Esophagus muscularis mucosa (tissue), 4 donors: ENCODE data around the gene CAPG. TPM values are rescaled to one million over a fixed set of nuclear protein-coding genes. Genes with fewer than 3 reads are reported as not detected.
"Not testable (repeated sequence)": the region's sequence is repeated elsewhere in the genome, so short reads cannot be mapped to it uniquely, and the experiment has no call there.

Source experiments
- DNase-seq: peaks from one replicate; pipeline ENCODE4 v3.0.0-alpha.2; 2017; ENCODE audit errors: extremely low spot score
- H3K27ac ChIP-seq, 4 donors: fragments of 200-600 bp; sonication (generic); replicated peaks in 1 of 4; 1 replicate in 3 of 4; 2 replicates in 1 of 4; pipeline ENCODE4 v1.5.1; 2016 to 2019; ENCODE audit warnings: mild to moderate bottlenecking in 1 of 4
- H3K27me3 ChIP-seq, 4 donors: fragments of 200-600 bp; sonication (generic); one replicate each; pipeline versions ENCODE4 v1.5.1 to v1.6.0; 2016 to 2019
- H3K36me3 ChIP-seq, 4 donors: fragments of 200-600 bp; sonication (generic); one replicate each; pipeline ENCODE4 v1.5.1; 2016 to 2019
- H3K4me1 ChIP-seq, 4 donors: fragments of 200-600 bp; sonication (generic); one replicate each; pipeline ENCODE4 v1.5.1; 2016 to 2019
- H3K4me3 ChIP-seq, 4 donors: fragments of 200-600 bp; sonication (generic); 1 replicate in 2 of 4; 2 replicates in 2 of 4; pipeline ENCODE4 v1.5.1; 2016 to 2019; ENCODE audit warnings: mild to moderate bottlenecking in 4 of 4, moderate library complexity in 1 of 4
- H3K9me3 ChIP-seq, 4 donors: fragments of 200-600 bp; sonication (generic); 1 replicate in 3 of 4; 2 replicates in 1 of 4; pipeline ENCODE4 v1.5.1; 2016 to 2019
- EP300 ChIP-seq: sonication (generic); formaldehyde crosslinking; IDR thresholded peaks from one replicate; pipeline ENCODE4 v1.6.1; 2017; ENCODE audit warnings: antibody characterized with exemption
- POLR2A ChIP-seq: fragments of 450-650 bp; IDR thresholded peaks from one replicate; pipeline ENCODE4 v1.6.1; 2017; ENCODE audit warnings: antibody characterized with exemption, moderate library complexity, mild to moderate bottlenecking, low read depth
- POLR2AphosphoS5 ChIP-seq, 2 donors: sonication (generic); formaldehyde crosslinking; IDR thresholded peaks; one replicate each; pipeline ENCODE4 v1.6.1; 2017; ENCODE audit warnings: antibody characterized with exemption in 2 of 2
- WGBS: methylation state at CpG from one replicate; pipeline ENCODE4 v1.1.5; 2018; 5-methylcytosine and 5-hydroxymethylcytosine counted together
- intact Hi-C: fragments of 100-400 bp; cut with DNase I; formaldehyde crosslinking; loops from one replicate; pipeline ENCODE4 v1.15.1; 2023
- total RNA-seq, 4 donors: library from RNA; depleted of rRNA; stranded (reverse); fragments of >200 nt; gene quantifications; one replicate each; pipeline versions ENCODE4 v1.1.0 to v1.2.1, GENCODE V29; 2016
- TF ChIP-seq, protein P1 (sequence below), 3 experiments: fragments of 200-600 bp in 2 of 3; fragments of 450-650 bp in 1 of 3; sonication (generic) in 2 of 3; IDR thresholded peaks; one replicate each; pipeline ENCODE4 v1.5.1; 2017 to 2019; ENCODE audit warnings: antibody characterized with exemption in 3 of 3, mild to moderate bottlenecking in 2 of 3, moderate library complexity in 1 of 3

Gene CAPG
- total RNA-seq, 4 donors from 2014 or later: 22.8 to 73.6 (median 30.8) TPM

DNA sequence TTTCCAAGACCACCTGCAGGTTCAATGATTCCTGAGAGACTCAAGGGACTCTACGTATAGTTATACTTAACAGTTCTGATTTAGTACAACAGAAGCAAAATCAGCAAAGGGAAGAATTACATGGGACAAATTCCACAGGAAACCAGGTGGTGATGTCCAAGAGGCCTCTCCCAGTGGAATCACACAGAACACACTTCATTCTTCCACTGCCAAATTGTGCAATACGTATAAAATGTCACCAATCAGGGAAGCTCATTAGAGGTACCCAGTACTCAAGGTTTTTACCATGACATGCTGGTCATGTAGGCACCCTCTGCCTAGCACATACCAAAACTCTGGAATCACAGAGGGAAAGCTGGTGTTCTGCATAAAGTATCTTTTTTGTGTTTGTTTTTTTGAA, 22.4 kb downstream of the CAPG start:
- 80% methylated on average over 2 of the region's 2 CpGs for WGBS
- Histone ChIP-seq H3K27me3 (no peaks in the 10 kb centered on the region), H3K4me1 (no peaks in the 10 kb centered on the region), H3K9me3 (no peaks in the 10 kb centered on the region), H3K27ac (no peak overlapping the region), H3K36me3 (peaks cover 21 to 88% (median 84%) of the 10 kb centered on the region in 4 donors), H3K4me3 (no peak overlapping the region)
- intact Hi-C loops: no loop called here
- TF ChIP-seq, protein P1, sequence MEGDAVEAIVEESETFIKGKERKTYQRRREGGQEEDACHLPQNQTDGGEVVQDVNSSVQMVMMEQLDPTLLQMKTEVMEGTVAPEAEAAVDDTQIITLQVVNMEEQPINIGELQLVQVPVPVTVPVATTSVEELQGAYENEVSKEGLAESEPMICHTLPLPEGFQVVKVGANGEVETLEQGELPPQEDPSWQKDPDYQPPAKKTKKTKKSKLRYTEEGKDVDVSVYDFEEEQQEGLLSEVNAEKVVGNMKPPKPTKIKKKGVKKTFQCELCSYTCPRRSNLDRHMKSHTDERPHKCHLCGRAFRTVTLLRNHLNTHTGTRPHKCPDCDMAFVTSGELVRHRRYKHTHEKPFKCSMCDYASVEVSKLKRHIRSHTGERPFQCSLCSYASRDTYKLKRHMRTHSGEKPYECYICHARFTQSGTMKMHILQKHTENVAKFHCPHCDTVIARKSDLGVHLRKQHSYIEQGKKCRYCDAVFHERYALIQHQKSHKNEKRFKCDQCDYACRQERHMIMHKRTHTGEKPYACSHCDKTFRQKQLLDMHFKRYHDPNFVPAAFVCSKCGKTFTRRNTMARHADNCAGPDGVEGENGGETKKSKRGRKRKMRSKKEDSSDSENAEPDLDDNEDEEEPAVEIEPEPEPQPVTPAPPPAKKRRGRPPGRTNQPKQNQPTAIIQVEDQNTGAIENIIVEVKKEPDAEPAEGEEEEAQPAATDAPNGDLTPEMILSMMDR (IDR thresholded peaks at IDR 0.05): no peak
- TF ChIP-seq EP300 (no peak), POLR2A (no peak), POLR2AphosphoS5 (IDR thresholded peaks at IDR 0.05) (no peak)
- DNase-seq: no peak

DNA sequence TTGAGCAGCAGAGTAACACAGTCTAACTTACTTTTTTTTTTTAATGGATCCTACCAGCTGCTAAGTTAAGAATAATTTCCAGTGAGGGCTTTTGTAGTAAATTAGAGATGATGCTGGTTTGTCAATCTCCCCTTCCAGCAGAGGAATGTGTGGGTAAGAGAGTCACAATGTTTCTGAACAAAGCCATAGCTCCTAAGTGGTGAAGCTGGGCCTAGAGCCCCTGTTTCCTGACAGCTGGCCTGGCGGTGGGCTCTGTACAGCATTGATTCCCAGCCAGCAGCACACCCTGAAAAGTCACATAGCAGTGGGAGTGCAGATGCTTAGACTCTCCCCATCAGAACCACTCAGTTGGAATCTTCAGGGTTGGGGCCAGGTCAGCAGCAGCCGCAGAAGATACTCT, 24.4 kb downstream of the CAPG start:
- intact Hi-C loops: no loop called here
- Histone ChIP-seq H3K27me3 (no peaks in the 10 kb centered on the region), H3K9me3 (no peaks in the 10 kb centered on the region), H3K36me3 (peaks cover 21 to 96% (median 71%) of the 10 kb centered on the region in 4 donors), H3K4me1 (no peaks in the 10 kb centered on the region), H3K27ac (no peak overlapping the region), H3K4me3 (no peak overlapping the region)
- TF ChIP-seq POLR2AphosphoS5 (IDR thresholded peaks at IDR 0.05): no peak
- TF ChIP-seq EP300: no peak
- TF ChIP-seq, protein P1 (IDR thresholded peaks at IDR 0.05): no peak
- TF ChIP-seq POLR2A: no peak
- WGBS: 88% methylated on average over 2 of the region's 2 CpGs
- no peak for DNase-seq

- DNase-seq: no peak
- Histone ChIP-seq H3K4me1 (no peaks in the 10 kb centered on the region), H3K9me3 (no peaks in the 10 kb centered on the region), H3K4me3 (no peak overlapping the region), H3K27ac (no peak overlapping the region), H3K36me3 (peaks cover 23 to 96% (median 63%) of the 10 kb centered on the region in 4 donors), H3K27me3 (no peaks in the 10 kb centered on the region)
- 87% methylated on average over 4 of the region's 4 CpGs for WGBS
- intact Hi-C loops: no loop called here
- TF ChIP-seq POLR2AphosphoS5 (IDR thresholded peaks at IDR 0.05) (no peak), EP300 (no peak), POLR2A (no peak)
- TF ChIP-seq, protein P1 (IDR thresholded peaks at IDR 0.05): no peak
Observed at GRCh38 chr2:85383850-85384249, 26.3 kb downstream of the CAPG start.

- H3K4me1 ChIP-seq, H3K27me3 ChIP-seq, H3K4me3 ChIP-seq, H3K27ac ChIP-seq, H3K9me3 ChIP-seq, intact Hi-C loops, DNase-seq: not testable (repeated sequence)
- 83% methylated on average over 5 of the region's 5 CpGs for WGBS
- H3K36me3 ChIP-seq: peaks cover 23 to 96% (median 62%) of the 10 kb centered on the region in 4 donors
Observed at GRCh38 chr2:85383151-85383550, 27.0 kb downstream of the CAPG start.

DNA sequence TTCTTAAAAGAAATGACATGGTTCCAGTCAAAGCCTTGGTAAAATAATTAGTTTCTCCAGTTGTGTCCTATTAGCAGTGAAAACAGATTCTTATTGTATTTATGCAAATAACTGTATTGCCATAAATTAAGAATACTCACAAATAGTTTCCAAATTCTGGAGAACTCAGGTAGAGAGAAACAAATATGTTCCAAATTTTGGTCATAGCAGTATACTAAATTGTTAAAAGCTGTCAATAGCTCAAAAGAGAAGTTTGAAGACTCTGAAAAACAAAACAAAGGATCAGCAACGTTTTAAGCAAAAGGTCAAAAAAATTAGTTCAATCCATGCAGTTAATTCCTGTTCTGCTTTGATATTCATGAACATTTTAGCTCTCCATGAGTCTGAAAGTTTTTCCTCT, 30.1 kb downstream of the CAPG start:
- H3K27ac ChIP-seq: no peak overlapping the region
- H3K4me1 ChIP-seq: no peaks in the 10 kb centered on the region
- intact Hi-C loops: no loop called here
- no peaks in the 10 kb centered on the region for H3K9me3 ChIP-seq
- no peak for DNase-seq
- TF ChIP-seq POLR2A (no peak), EP300 (no peak), POLR2AphosphoS5 (IDR thresholded peaks at IDR 0.05) (no peak)
- TF ChIP-seq, protein P1 (IDR thresholded peaks at IDR 0.05): no peak
- 79% methylated on average over 1 of the region's 1 CpG for WGBS
- no peaks in the 10 kb centered on the region for H3K27me3 ChIP-seq
- no peak overlapping the region for H3K4me3 ChIP-seq
- H3K36me3 ChIP-seq: peaks cover 22 to 93% (median 58%) of the 10 kb centered on the region in 4 donors
